Hippocampal formation (tissue), 2 donors: ENCODE measurements around the gene CD163L1.

Experiments
- DNase-seq, 2 donors: peaks; one replicate each; lab custom pipeline; 2025; lab: John Stamatoyannopoulos, UW

CD163L1 gene

DNA sequence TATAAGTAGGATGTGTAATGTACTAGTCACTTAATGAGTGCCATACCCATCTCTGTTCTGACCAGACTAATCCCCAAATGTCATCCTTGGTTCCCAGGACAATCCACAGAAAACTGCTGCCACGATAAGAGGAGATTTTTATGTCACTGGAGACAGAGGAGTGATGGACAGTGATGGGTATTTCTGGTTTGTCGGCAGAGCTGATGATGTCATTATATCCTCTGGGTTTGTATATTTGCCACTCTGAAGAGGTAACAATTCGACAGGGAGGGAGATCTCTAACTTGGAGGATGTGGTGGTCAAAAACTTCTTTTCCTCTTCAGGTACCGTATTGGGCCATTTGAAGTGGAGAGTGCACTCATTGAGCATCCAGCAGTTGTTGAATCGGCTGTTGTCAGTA lies 119.8 kb downstream of the CD163L1 start:
- DNase-seq: no peak

DNA sequence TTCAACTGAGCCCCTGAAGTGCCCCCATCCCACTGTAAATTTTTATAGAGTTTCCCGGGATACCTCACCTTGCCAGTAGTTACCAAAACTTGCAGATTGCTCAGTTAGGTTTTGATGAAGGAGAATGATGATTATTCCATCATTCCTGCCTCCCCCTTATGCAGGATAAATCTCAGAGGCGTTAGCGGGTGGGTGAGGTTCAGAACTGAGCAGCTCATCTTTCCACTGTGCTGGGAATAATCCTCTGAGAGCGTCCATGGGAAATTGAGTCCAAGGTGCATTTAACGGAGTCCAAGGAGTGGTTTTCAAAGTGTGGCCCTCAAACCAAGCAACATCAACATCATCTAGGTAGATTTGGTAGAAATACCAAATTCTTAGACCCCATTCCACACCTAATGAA lies 121.4 kb downstream of the CD163L1 start:
- no peak for DNase-seq

DNA sequence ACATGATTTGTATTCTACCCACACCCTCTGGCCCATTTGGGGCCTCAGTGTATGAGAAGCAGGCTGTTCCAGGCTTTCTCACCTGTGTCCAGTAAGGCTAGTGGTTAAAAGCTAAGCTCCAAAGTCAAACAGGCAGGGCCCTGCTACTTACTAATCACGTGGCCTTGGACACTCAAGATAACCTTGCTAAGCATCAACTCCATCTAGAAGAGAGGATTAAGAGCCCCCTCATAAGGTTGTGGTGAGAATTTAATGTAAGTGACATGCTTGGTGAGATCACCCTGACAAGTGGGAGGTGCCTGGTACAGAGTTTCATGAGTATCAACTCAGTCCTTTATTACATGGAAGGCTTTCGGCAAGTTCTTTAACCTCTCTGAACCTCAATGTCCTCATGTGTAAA lies 122.3 kb downstream of the CD163L1 start:
- DNase-seq: no peak

DNA sequence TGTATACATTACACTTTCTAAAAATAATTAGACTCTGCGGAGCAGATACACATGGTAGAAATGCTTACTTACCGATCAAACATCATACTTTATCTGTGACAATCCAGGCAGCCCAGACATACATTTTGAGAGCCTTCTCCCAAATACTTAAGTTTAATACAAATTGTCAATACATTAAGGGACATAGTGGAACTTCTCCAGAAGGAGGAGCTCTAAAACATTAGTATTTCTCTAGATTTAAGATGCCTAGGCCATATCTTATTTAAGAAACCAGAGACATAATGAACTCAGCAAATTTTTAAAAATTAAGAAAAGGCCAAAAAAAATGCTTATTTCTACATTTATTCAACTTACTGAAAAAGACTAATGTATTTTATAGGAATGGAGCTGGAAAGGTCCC lies 124.0 kb downstream of the CD163L1 start:
- no peak for DNase-seq

DNA sequence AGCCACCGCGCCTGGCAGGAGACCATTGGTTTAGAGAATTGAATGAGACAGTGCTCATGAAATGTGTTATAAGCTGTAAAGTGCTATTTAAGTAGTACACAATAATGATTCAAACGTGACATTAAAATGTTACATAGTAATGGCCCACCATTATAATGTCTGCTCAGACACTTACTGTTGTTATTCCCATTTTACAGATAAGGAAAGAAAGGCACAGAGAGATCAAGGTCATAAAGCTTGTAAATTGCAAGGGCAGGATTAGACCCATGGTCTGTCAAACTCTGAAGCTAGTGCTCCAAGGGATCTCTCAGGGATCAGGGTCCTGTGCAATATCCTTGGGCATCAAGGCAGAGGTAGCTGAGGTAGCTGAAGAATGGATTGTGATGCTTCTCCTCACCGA lies 133.9 kb downstream of the CD163L1 start:
- DNase-seq: no peak
